ENCODE results near the gene PDE4B.

DNA sequence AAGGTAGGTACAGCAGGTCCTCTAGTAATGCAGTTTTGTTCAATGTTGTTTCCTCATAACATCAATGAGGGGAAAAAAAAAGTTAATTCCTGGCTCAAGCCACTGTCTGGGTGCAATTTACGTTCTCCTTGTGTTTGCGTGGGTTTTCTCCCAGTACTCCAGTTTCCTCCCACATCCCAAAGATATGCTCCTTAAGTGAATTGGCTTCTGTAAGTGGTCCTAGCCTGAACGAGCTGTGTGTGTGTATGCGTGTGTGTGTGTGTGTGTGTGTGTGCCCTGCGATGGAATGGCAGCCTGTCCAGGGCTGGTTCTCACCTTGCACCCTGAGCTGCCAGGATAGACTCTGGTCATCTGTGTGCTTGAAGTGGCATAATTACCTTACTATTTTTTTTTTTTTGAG lies 332.0 kb downstream of the PDE4B start:
- TF ChIP-seq POLR2A (IDR thresholded peaks at IDR 0.05): no peak
- TF ChIP-seq, protein P1, sequence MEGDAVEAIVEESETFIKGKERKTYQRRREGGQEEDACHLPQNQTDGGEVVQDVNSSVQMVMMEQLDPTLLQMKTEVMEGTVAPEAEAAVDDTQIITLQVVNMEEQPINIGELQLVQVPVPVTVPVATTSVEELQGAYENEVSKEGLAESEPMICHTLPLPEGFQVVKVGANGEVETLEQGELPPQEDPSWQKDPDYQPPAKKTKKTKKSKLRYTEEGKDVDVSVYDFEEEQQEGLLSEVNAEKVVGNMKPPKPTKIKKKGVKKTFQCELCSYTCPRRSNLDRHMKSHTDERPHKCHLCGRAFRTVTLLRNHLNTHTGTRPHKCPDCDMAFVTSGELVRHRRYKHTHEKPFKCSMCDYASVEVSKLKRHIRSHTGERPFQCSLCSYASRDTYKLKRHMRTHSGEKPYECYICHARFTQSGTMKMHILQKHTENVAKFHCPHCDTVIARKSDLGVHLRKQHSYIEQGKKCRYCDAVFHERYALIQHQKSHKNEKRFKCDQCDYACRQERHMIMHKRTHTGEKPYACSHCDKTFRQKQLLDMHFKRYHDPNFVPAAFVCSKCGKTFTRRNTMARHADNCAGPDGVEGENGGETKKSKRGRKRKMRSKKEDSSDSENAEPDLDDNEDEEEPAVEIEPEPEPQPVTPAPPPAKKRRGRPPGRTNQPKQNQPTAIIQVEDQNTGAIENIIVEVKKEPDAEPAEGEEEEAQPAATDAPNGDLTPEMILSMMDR (IDR thresholded peaks at IDR 0.05): no peak
